Cardiac muscle cell (in vitro differentiated cells and primary cell): Measurements from ENCODE around the gene EIF4G3. TPM values are rescaled to one million over a fixed set of nuclear protein-coding genes. Genes with fewer than 3 reads are reported as not detected.
"Not testable (repeated sequence)": the region's sequence is repeated elsewhere in the genome, so short reads cannot be mapped to it uniquely, and the experiment has no call there.

Experiments used
- DNase-seq, 2 donors: peaks; one replicate each; pipeline versions ENCODE4 v3.0.0 to v3.0.0-alpha.2; 2010 to 2017; ENCODE audit warnings: low read depth in 1 of 2, low spot score in 1 of 2
- H3K27ac ChIP-seq: fragments of 200-600 bp; sonication (generic); 2 replicates; pipeline ENCODE4 v1.5.1; 2016
- H3K27me3 ChIP-seq: fragments of 200-600 bp; sonication (generic); 2 replicates; pipeline ENCODE4 v1.6.0; 2016; ENCODE audit warnings: control low read depth
- H3K36me3 ChIP-seq: fragments of 200-600 bp; sonication (generic); 2 replicates; pipeline ENCODE4 v1.5.1; 2016; ENCODE audit warnings: control low read depth
- H3K4me1 ChIP-seq: fragments of 200-600 bp; sonication (generic); 2 replicates; pipeline ENCODE4 v1.8.1; 2017; ENCODE audit warnings: low read depth, mild to moderate bottlenecking, mixed run types
- H3K4me3 ChIP-seq: fragments of 200-600 bp; sonication (generic); 2 replicates; pipeline ENCODE4 v1.5.1; 2016; ENCODE audit warnings: mild to moderate bottlenecking
- H3K9me3 ChIP-seq: fragments of 200-600 bp; sonication (generic); 2 replicates; pipeline ENCODE4 v1.5.1; 2017; ENCODE audit warnings: low read depth, mild to moderate bottlenecking, control low read depth
- CTCF ChIP-seq: IDR thresholded peaks from 2 replicates; pipeline ENCODE4 v1.5.1; 2012; ENCODE audit warnings: low read depth, mild to moderate bottlenecking, low read length
- polyA plus RNA-seq: library from polyadenylated mRNA; unstranded; fragments of >200 nt; fragmentation: Nextera tagmentation; extraction: Ambion mirVana; gene quantifications from 2 replicates; pipeline ENCODE4 v1.2.1, GENCODE V29; 2016
- total RNA-seq: library from RNA; depleted of rRNA; stranded (reverse); fragments of >200 nt; gene quantifications from 2 replicates; pipeline ENCODE4 v1.2.3, GENCODE V29; 2016

EIF4G3 gene
- total and polyA plus RNA-seq, 2 experiments from 2014 or later = 37.8 to 55.3 TPM

- no peak for DNase-seq
- no peak overlapping the region for H3K4me3 ChIP-seq
These were observed 263.5 kb downstream of the EIF4G3 start for GRCh38 chr1:20913242-20913641.

GRCh38 chr1:20907526-20907925 is 269.2 kb downstream of the EIF4G3 start:
- not testable (repeated sequence) for DNase-seq, H3K4me3 ChIP-seq, H3K9me3 ChIP-seq, H3K27ac ChIP-seq, H3K27me3 ChIP-seq, H3K4me1 ChIP-seq, H3K36me3 ChIP-seq

More at GRCh38 chr1:20913242-20913641, 263.5 kb downstream of the EIF4G3 start:
- H3K36me3 ChIP-seq = no peaks in the 10 kb centered on the region
- no peaks in the 10 kb centered on the region for H3K9me3 ChIP-seq
- H3K27ac ChIP-seq = no peak overlapping the region
- H3K27me3 ChIP-seq = no peaks in the 10 kb centered on the region
- H3K4me1 ChIP-seq = no peaks in the 10 kb centered on the region
- TF ChIP-seq CTCF = no peak

DNA sequence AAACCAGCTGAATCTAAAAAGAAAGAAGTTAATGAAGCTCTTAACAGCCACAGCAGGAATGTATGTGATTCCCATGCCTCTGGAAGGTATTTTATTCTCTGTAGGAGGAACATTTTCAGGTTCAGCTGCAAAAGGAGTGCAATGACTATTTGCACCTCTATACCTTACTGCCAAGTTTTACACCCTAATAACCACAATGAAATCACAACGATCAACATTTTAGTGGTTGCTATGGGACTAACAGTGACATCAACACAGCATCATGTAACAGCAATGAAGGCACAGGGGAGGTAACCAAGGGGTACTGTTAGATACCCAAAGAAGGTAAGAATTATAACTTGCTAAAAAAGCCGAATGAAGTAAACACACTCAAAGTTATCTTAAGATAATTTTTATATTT is 273.3 kb downstream of the EIF4G3 start:
- no peaks in the 10 kb centered on the region for H3K9me3 ChIP-seq
- H3K27me3 ChIP-seq = no peaks in the 10 kb centered on the region
- no peak for TF ChIP-seq CTCF
- H3K4me1 ChIP-seq = no peaks in the 10 kb centered on the region
- H3K36me3 ChIP-seq = no peaks in the 10 kb centered on the region
- H3K4me3 ChIP-seq = no peak overlapping the region
- no peak overlapping the region for H3K27ac ChIP-seq
- DNase-seq = peak in 1 of 2 donors; percentile 11

DNA sequence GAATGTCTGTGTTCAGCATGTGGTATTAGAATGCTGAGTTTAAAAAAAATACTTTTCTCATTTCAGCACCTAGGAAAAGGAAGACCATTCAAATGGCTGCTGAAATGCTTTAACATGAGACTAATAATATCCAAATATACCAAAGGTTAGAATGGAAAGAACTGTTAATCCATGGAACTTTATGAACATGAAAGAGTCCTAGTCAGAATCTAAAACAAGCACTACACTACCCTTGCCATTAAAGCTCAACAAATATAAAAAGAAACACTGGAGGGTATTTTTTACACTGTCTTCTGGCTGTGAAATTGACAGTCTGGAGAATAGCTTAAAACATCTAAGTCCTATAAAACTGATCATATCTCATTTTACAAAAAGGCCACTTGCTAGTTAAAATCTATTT is 276.6 kb downstream of the EIF4G3 start:
- Histone ChIP-seq H3K4me1 (peaks cover 1% of the 10 kb centered on the region), H3K36me3 (no peaks in the 10 kb centered on the region), H3K27me3 (no peaks in the 10 kb centered on the region), H3K9me3 (no peaks in the 10 kb centered on the region), H3K4me3 (no peak overlapping the region), H3K27ac (no peak overlapping the region)
- no peak for TF ChIP-seq CTCF
- DNase-seq = no peak

DNA sequence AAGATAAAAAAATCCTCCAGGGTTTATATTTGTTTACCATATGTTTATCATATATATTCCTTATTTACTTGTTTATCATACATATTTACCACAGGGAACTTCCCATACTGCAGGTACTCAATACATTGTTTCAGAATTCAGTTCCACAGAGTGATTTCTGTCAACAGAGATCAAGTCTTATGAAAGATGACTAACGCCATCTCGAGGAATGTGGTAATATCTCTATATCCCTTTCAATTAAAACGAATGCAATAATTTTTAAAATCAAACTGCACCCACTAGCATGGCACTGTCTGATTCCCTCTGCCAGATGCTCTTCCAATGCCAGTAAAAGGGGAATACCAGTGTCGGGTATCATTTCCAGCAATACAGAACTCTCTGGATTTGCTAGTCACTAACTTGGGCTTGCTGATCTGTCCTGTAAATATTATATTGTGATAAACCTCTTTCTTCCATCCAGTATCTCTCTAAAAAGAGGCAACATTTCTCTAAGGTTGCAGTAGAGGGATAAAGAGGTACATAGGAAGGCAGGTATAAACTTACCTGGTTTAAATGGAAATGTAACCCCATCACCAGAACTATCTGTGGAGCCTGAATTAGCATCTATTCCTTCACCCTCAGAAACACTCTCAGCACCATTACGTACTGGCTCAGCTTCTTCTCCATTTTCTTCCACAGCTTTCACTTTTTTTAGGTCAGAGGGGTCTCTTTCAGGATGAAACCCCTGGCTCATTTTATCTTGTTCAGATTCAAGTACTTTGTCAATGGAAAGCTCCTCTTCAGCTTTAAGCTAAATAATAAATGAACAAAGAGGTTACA is 277.3 kb downstream of the EIF4G3 start:
- no peaks in the 10 kb centered on the region for H3K9me3 ChIP-seq
- no peaks in the 10 kb centered on the region for H3K27me3 ChIP-seq
- no peak for TF ChIP-seq CTCF
- no peaks in the 10 kb centered on the region for H3K36me3 ChIP-seq
- peaks cover 8% of the 10 kb centered on the region for H3K4me1 ChIP-seq
- H3K27ac ChIP-seq = no peak overlapping the region
- no peak for DNase-seq
- no peak overlapping the region for H3K4me3 ChIP-seq

DNA sequence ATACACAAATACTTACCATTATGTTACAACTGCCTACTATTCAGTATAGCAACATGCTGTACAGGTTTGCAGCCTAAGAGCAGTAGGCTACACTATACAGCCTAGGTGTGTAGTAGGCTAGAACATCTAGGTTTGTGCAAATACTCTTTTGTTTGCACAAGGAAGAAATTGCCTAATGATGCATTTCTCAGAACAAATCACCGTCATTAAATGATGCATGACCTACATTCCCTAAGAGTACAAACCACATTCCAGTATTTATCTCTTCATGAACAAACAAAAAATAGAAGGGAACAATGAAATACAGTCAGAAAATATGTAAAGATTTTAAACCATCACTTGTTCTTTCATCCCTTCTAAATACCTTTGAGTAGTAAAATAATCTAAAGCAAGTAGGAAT is 279.9 kb downstream of the EIF4G3 start:
- H3K27ac ChIP-seq = no peak overlapping the region
- no peak overlapping the region for H3K4me3 ChIP-seq
- peak in 1 of 2 donors; percentile 88 for DNase-seq

More for the DNA sequence above, 279.9 kb downstream of the EIF4G3 start:
- Histone ChIP-seq H3K27me3 (no peaks in the 10 kb centered on the region), H3K36me3 (peaks cover 15% of the 10 kb centered on the region), H3K9me3 (no peaks in the 10 kb centered on the region), H3K4me1 (peaks cover 12% of the 10 kb centered on the region)
- no peak for TF ChIP-seq CTCF
